NCI-H1417 treated with DMSO at 0.1 percent for 48 hours (cell line): ENCODE measurements around the gene DES.
"Not testable (repeated sequence)": the region's sequence is repeated elsewhere in the genome, so short reads cannot be mapped to it uniquely, and the experiment has no call there.

ENCODE experiments used
- DNase-seq: peaks from one replicate; lab custom pipeline; 2025; lab: John Stamatoyannopoulos, UW

Gene DES

GRCh38 chr2:219399716-219400478 lies 18.3 kb upstream of the DES start:
- no peak for DNase-seq

- DNase-seq = no peak
These were observed 17.6 kb upstream of the DES start for GRCh38 chr2:219400562-219400961.

GRCh38 chr2:219401606-219402005 lies 16.6 kb upstream of the DES start:
- DNase-seq = no peak

- no peak for DNase-seq
These were observed 15.3 kb upstream of the DES start for GRCh38 chr2:219402665-219403515.

GRCh38 chr2:219403861-219404260 lies 14.3 kb upstream of the DES start:
- DNase-seq = no peak

- DNase-seq = no peak
These were observed 13.8 kb upstream of the DES start for GRCh38 chr2:219404291-219404910.

GRCh38 chr2:219404954-219405353 lies 13.2 kb upstream of the DES start:
- no peak for DNase-seq

GRCh38 chr2:219405451-219405850 lies 12.7 kb upstream of the DES start:
- no peak for DNase-seq

GRCh38 chr2:219405958-219406860 lies 12.0 kb upstream of the DES start:
- no peak for DNase-seq

- DNase-seq = no peak
These were observed 11.3 kb upstream of the DES start for GRCh38 chr2:219406861-219407230.

GRCh38 chr2:219407343-219407742 lies 10.8 kb upstream of the DES start:
- not testable (repeated sequence) for DNase-seq

- no peak for DNase-seq
These were observed 10.0 kb upstream of the DES start for GRCh38 chr2:219408204-219408603.

GRCh38 chr2:219408631-219409030 lies 9.5 kb upstream of the DES start:
- no peak for DNase-seq

GRCh38 chr2:219409619-219410018 lies 8.6 kb upstream of the DES start:
- DNase-seq = no peak

GRCh38 chr2:219410390-219410789 lies 7.8 kb upstream of the DES start:
- no peak for DNase-seq

- no peak for DNase-seq
These were observed 3.3 kb upstream of the DES start for GRCh38 chr2:219414857-219415256.

- no peak for DNase-seq
These were observed 2.5 kb upstream of the DES start for GRCh38 chr2:219415580-219416234.

- no peak for DNase-seq
These were observed 2.0 kb upstream of the DES start for GRCh38 chr2:219416235-219416602.

GRCh38 chr2:219416938-219417337 lies 1.2 kb upstream of the DES start:
- DNase-seq = no peak

- DNase-seq = no peak
These were observed 803 bp upstream of the DES start for GRCh38 chr2:219417374-219417773.

GRCh38 chr2:219419012-219419324 lies 791 bp downstream of the DES start:
- DNase-seq = no peak
